BJ (cell line): ENCODE data around the gene FBH1. TPM values are rescaled to one million over a fixed set of nuclear protein-coding genes. Genes with fewer than 3 reads are reported as not detected.
"Not testable (repeated sequence)": the region's sequence is repeated elsewhere in the genome, so short reads cannot be mapped to it uniquely, and the experiment has no call there.

Experiments used
- CTCF ChIA-PET: fragments of 350-600 bp; formaldehyde crosslinking; extraction: SDS; loops from one replicate; lab custom pipeline; 2021; ENCODE audit warnings: antibody characterized with exemption, inconsistent platforms; lab: Yijun Ruan, JAX
- POLR2A ChIA-PET: fragments of 300-600 bp; sonication (Branson Sonifier 250); formaldehyde crosslinking; extraction: SDS; loops from one replicate; lab custom pipeline; 2021; ENCODE audit warnings: antibody characterized with exemption; lab: Charles Lee
- DNase-seq: peaks from one replicate; pipeline ENCODE4 v3.0.0-alpha.2; 2011; ENCODE audit warnings: low read depth
- H3K27me3 ChIP-seq: 2 replicates; pipeline ENCODE4 v1.6.0; 2011; ENCODE audit warnings: low read length; ENCODE audit not compliant: control insufficient read depth, insufficient read depth
- H3K36me3 ChIP-seq: 2 replicates; pipeline ENCODE4 v1.5.1; 2011; ENCODE audit warnings: low read length; ENCODE audit not compliant: control insufficient read depth, insufficient read depth
- H3K4me3 ChIP-seq: 2 replicates; pipeline ENCODE4 v1.5.1; 2011; ENCODE audit warnings: low read depth, mild to moderate bottlenecking, control low read depth, low read length
- polyA plus RNA-seq: library from polyadenylated mRNA; depleted of rRNA; stranded (reverse); fragments of >200 nt; gene quantifications from 2 replicates; pipeline ENCODE4 v1.2.3, GENCODE V29; 2011
- TF ChIP-seq, protein P1 (sequence below): IDR thresholded peaks from 2 replicates; pipeline ENCODE4 v1.5.1; 2011; ENCODE audit warnings: low read depth, mild to moderate bottlenecking, control low read depth, inconsistent platforms, low read length, moderate library complexity; ENCODE audit not compliant: insufficient read depth

Gene FBH1
- polyA plus RNA-seq, 1 experiment = 82.5 TPM

GRCh38 chr10:5942474-5942873 is 52.4 kb downstream of the FBH1 start:
- POLR2A ChIA-PET = no interaction called here
- no peak overlapping the region for H3K4me3 ChIP-seq
- TF ChIP-seq, protein P1, sequence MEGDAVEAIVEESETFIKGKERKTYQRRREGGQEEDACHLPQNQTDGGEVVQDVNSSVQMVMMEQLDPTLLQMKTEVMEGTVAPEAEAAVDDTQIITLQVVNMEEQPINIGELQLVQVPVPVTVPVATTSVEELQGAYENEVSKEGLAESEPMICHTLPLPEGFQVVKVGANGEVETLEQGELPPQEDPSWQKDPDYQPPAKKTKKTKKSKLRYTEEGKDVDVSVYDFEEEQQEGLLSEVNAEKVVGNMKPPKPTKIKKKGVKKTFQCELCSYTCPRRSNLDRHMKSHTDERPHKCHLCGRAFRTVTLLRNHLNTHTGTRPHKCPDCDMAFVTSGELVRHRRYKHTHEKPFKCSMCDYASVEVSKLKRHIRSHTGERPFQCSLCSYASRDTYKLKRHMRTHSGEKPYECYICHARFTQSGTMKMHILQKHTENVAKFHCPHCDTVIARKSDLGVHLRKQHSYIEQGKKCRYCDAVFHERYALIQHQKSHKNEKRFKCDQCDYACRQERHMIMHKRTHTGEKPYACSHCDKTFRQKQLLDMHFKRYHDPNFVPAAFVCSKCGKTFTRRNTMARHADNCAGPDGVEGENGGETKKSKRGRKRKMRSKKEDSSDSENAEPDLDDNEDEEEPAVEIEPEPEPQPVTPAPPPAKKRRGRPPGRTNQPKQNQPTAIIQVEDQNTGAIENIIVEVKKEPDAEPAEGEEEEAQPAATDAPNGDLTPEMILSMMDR = no peak
- DNase-seq = no peak
- H3K27me3 ChIP-seq = no peaks in the 10 kb centered on the region
- CTCF ChIA-PET = interaction anchor here (0.6 to 0.8 kb wide), 2 partner anchors 49 to 129 kb away, joined by 3 read pairs; partner anchors contain the start of gene GDI2
- peaks cover 5% of the 10 kb centered on the region for H3K36me3 ChIP-seq

DNA sequence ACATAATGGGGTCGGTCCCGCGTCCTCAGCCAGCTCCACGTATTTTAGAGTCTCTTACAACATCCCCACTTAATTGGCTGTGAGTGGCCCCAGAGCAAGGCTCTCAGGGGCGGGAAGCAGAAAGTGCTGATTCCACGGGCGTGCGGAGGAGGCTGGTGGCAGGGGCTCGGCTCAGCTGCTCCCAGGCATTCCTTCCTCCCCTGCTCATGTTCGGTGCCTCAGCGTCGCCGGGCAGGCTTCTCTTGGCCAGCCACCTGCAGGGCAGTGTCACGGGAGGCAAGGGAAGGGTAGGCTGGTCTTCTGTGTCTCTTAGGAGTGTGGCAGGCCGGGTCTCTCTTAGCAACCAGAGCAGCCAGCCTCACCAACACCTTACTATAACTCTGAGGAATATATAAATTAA is 53.5 kb downstream of the FBH1 start:
- H3K27me3 ChIP-seq = no peaks in the 10 kb centered on the region
- ChIA-PET POLR2A (no interaction called here), CTCF (interaction anchor here (0.6 kb wide), 2 partner anchors 11 to 83 kb away, joined by 3 to 4 read pairs; no protein-coding TSS in a partner anchor)
- H3K4me3 ChIP-seq = 0 out of 2 replicates have a peak overlapping the region, but pooled peaks have one; percentile 11
- DNase-seq = peak; percentile 47
- H3K36me3 ChIP-seq = no peaks in the 10 kb centered on the region
- TF ChIP-seq, protein P1 = no peak

- H3K36me3 ChIP-seq = no peaks in the 10 kb centered on the region
- ChIA-PET CTCF (interaction anchor here (0.7 to 1.3 kb wide), 4 partner anchors 32 to 202 kb away, joined by 3 to 7 read pairs (median 4); no protein-coding TSS in a partner anchor), POLR2A (no interaction called here)
- no peaks in the 10 kb centered on the region for H3K27me3 ChIP-seq
- peak overlapping the region; percentile 20 for H3K4me3 ChIP-seq
- DNase-seq = peak; percentile 100
- TF ChIP-seq, protein P1 = no peak
These were observed 54.5 kb downstream of the FBH1 start for GRCh38 chr10:5944389-5945189.

DNA sequence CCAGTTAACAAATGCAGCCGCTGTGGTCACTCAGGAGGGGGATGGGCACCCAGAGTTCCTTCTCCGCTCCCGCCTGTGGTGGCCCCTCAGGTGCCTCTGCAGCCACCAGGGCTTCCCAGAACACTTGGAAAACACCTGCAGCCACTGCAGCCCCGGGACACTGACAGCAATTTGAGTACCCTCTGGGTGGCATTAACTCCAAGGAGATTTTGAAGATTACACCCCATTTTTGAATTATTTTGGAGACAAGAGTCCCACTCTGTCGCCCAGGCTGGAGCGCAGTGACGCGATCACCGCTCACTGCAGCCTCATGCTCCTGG is 55.1 kb downstream of the FBH1 start:
- no peak for DNase-seq
- TF ChIP-seq, protein P1 = no peak
- CTCF ChIA-PET = interaction anchor here (1.0 to 1.3 kb wide), 3 partner anchors 43 to 202 kb away, joined by 3 to 7 read pairs (median 4); no protein-coding TSS in a partner anchor
- peak overlapping the region; percentile 20 for H3K4me3 ChIP-seq
- no peaks in the 10 kb centered on the region for H3K36me3 ChIP-seq
- H3K27me3 ChIP-seq = no peaks in the 10 kb centered on the region
- POLR2A ChIA-PET = no interaction called here

DNA sequence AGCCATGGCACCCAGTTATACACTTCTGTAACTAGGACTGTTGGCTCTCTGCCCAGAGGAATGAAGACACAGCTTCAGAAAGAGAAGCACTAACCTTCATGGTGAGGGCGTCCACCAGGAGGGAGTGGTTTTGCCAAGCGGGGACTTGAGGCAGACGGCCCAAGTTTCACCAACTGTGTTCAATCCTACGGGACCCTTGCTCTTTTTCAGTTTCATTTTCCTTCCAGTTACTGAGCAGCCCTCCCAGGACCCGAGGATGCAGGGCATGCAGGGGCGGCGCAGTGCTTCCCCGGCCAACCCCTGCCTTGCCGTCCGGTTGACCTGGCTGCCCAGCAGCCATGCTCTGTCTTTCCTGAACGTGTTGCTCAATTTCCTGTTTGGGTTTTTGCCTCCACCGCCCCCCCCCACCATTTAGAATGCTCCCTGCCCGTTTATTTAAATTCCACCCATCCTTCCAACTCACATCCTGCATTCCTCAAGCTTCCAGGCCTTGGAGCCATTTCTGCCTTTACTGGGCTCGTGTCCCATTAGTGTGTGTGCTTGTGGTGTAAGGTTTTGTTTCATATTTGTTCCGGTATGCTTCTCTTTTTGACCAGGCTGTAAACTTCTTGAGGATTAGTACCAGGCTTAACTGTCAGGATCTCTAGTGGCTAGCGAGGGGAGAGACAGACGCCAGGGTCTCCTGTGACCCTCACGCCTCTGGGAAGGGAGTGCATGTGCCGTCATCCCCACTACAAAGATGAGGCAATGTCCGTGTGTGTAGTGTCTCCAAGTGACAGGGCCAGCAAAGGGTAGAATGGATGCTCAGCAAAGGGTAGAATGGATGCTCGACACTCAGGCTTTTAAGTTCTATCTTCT is 55.7 kb downstream of the FBH1 start:
- TF ChIP-seq, protein P1 = no peak
- Histone ChIP-seq H3K36me3 (no peaks in the 10 kb centered on the region), H3K4me3 (peak overlapping the region; percentile 20), H3K27me3 (no peaks in the 10 kb centered on the region)
- ChIA-PET POLR2A (no interaction called here), CTCF (no interaction called here)
- peak; percentile 97 for DNase-seq

DNA sequence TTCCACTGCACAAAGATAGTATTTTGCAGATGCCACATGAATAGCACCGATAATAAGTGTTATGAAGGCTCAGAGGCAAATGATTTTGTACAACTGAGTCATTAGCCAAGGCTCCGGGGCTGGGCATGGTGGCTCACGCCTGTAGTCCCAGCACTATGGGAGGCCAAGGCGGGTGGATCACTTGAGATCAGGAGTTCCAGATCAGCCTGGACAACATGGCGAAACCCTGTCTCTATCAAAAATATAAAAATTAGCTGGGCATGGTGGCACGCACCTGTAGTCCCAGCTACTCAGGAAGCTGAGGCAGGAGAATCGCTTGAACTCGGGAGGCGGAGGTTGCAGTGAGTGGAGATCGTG is 56.4 kb downstream of the FBH1 start:
- H3K36me3 ChIP-seq, POLR2A ChIA-PET, CTCF ChIA-PET, DNase-seq, H3K27me3 ChIP-seq, H3K4me3 ChIP-seq: not testable (repeated sequence)
